Forelimb muscle (tissue), 1 donor: ENCODE data around the gene TRIM2. TPM values are rescaled to one million over a fixed set of nuclear protein-coding genes. Genes with fewer than 3 reads are reported as not detected.
A peak's percentile ranks its signal among the peaks of the same experiment; 100 is the strongest.

ENCODE experiments used
- DNase-seq: peaks from one replicate; pipeline ENCODE4 v3.0.0-alpha.2; 2013; ENCODE audit warnings: low read depth
- polyA plus RNA-seq: library from polyadenylated mRNA; unstranded; fragments of 120-200 nt; gene quantifications from one replicate; pipeline ENCODE4 v1.2.1, GENCODE V29; 2013; ENCODE audit not compliant: insufficient read length

TRIM2 gene
- polyA plus RNA-seq, 1 donor = 19.2 TPM

DNA sequence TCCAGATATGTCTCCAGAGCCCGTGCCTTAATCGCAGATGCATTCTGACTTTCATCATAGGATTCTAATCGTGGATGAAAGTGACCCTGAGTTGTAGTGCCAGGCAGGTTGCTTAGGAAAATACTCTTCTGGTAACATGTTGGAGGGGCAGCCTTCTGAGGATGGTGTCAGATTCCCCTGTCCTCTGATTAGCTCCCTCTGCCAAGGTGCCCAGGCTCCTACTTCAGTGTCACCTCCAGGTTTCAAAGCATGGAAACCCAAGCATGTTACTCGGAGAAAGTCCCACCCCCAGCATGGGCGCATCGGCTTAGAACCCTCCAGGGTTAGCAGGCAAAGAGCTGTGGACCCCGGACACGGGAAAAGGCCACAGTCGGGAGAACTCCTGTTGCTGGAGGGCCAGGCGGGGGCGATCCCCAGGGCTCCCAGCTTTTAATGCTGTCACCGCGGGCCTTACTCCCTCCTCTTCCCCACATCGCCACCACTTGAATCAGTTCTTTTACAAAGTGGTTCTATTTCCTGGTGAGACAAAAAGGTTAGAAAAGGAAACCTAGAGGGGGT lies 44.5 kb downstream of the TRIM2 start:
- DNase-seq = no peak

DNA sequence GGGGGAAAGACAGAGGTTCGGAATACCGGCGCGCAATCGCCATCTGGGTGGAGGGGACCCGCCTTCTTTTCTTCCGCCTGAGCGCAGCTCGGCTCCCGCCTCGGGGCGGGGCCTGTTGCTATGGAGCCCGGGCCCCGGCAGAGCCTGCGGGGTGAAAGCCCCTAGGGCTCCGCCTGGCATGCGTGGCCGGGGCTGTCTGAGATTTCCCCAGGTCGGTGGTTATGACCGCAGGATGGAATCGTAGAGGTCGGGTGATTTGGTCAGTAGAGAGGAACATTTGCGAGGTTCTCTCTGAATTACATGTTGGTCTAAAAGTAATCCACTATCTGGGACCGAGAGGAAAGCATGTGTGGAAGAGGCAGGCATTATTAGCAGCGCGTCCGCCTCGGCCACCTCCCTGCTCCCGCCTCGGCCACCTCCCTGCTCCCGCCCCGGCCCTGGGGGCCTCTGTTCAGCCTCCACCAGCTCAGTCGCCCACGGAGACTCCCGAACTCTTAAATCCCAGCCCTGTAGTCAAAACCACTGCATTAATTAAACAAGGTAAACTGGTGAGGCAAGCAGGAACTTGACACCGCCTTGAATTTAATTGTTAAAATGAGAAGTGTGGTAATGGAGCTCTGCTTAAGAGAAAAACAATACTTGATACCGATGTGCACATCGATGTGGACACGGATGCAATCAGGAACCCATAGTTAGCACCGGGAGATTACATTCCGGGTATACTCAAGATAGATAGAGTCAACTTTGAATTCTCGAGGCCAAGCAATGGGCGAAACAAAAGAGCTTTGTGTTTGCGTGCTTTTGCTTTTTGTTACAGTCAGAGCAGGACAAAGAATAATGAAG lies 45.2 kb downstream of the TRIM2 start:
- DNase-seq = peak; percentile 49

DNA sequence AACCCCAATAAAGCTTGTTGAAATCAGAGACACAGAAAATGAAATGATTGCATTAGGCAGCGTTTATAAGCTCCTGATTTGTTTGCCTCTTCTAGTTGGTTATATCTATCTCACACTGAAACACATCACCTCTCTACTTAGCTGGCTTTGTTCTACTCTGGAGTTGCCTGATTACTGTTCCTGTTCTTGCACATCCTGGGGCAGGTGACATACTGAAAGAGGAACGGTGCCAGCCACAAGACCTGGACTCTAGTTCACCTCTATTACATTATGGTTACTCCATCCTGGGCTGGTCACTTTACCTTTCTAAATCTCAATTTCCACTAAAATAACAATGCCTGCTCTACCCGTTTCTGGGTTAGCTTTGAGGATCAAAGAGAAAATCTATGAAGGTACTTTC lies 47.9 kb downstream of the TRIM2 start:
- DNase-seq = no peak

DNA sequence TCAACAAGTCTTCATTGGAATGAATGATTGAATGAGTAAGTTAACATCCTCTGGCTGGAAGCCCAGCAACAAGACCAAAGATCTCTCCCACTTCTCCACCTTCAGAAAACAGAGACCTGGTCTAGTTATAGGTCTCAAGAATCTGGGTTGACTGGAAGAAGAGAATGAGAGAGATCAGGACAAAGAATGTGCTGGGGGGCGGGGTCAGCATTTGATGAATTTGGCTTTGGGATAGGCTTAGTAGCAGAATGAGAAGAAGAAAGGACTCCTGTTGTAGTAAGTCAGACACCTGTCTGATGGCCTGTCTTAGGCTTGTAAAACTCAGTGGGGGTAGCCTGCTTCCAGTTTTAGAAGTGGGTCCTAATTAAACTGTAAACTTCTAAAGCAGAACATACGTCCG lies 51.0 kb downstream of the TRIM2 start:
- no peak for DNase-seq

DNA sequence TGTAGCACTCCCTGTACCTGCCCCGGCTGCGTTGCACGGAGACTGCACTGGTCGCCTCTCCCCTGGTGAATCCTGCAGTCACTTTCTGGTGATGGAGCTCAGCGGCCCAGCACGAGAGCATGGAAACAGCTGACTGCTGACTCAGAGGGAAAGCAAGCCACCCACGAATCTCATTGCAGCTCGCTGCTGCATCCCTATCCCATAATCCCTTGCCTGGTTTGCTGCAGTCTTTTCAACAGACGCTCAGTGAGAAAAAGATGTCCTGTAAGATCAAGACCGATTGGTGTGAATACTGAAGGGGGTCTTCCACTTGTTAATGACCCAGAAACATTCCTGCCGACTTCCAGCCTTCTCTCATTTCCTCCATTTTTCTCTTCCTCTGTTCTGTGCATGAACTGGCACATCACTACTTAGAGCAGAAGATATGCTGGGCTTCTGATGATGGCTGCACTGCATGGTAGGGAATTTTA lies 52.9 kb downstream of the TRIM2 start:
- no peak for DNase-seq

DNA sequence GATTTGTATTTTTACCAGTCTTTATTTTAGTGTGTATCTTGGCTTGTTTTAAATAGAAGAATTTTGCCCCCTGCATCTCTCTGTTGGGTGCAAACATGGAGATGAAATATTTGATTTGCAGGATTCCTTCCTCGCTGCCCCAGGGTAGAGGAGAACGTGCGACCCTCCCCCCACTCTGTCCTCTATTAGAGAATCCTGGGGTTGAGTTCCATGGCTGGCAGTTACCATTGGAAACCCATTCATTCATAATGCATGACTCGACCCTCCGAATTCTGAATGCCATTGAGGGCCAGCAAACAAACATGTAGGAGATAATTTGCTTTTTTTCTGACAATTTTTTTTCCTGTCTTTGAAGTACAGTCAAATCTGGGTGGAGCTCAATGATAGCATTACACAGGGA lies 53.7 kb downstream of the TRIM2 start:
- no peak for DNase-seq

DNA sequence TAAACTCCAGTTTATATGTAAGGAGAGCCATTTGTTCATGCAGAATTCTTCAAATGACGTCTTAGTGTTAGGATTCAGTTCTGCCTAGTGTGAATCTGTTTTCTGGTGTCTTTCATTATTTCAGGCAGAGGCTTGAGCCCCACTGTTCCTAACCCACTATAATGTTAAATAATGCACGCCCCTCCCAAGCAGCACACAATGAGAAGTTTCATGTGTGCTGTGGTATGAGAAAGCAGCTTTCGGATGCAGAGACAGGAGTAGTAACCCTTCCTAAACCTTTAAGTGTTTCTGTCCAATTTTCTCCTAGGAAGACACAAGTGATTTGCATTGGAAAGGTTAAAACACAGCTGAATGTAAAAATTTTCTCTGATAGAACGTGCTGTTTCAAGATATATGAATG lies 54.5 kb downstream of the TRIM2 start:
- DNase-seq = no peak

DNA sequence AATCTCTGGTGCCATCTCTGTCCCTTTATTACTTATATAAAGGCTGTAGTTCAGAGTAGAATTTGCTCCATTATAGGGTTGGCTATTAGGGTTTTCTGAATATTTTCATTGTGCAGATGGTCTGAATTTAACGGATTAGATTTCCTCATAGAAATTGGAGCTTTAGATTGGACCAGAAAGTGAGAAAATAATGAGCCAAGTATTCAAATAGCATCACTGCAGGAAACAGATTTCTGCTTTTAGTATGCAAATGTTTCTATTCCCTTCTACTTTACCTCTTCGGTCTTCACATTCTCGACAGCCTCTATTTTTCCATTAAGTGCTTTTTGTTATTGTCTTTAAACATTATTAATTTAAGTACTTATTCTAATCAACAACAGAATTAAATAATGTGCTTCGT lies 55.4 kb downstream of the TRIM2 start:
- DNase-seq = no peak

DNA sequence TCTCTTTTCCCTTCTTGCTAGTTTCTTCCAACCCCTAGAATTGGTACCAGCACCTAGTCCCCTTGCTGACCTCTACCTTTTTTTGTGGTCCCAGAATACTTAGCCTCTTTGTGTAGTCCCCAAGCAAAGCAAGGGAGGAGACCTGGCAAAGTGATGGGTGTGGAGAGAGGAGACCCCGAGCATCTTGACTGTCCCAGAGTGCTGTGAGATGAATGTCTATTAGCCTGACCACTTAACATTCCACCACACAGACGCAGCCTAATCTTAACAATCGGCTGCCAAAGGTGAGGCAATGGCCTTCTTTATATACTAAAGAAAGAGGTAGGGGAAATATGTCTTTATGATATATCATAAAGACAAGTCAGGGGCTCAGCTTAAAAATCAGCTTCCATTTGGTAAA lies 55.9 kb downstream of the TRIM2 start:
- no peak for DNase-seq

DNA sequence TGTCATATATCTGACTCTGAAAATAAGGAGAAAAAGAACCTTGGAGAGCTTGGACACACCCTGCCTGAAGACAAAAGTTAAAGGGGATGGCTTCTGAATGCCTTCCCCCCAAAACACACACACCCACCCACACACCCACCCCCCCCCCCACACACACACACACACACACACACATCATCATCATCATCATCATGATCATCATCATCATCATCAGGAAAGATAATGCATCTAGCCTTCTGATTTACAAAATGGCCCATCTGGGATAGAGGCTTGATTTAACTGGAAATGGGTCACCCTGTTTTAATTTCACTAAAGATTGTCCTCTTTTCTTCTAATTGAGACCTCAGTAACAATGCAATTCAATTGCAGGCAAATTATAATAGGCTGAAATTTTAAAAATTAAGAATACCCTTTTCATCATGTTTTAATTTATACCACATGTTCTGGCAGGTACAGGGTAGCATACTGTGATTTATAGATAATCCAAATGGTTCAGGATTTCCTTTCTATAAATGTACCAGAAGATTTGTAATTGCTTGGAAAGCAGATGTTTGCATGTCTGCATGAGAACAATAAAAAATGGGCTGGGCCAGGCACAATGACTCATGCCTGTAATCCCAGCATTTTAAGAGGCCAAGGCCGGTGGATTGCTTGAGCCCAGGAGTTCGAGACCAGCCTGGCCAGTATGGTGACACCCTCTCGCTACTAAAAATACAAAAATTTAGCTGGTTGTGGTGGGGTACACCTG lies 56.5 kb downstream of the TRIM2 start:
- peak; percentile 40 for DNase-seq

DNA sequence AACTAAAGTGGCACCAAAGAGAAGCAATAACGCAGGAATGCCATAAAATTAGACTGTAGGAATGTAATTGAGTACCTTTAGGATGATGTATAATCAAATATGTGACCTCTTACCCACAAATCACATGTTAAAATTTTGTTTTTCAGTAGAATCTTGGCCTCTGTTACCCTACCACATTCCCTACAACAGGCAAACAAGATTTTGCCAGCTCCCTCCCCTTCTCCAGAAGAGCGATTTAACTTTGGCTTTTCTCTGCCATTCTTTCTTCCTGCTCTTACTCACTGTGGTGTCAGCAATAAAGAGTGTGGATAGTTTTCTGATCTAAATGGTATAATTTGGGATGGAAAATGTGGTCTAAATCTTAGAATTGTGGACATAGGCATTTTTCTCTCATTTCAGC lies 57.2 kb downstream of the TRIM2 start:
- DNase-seq = no peak

DNA sequence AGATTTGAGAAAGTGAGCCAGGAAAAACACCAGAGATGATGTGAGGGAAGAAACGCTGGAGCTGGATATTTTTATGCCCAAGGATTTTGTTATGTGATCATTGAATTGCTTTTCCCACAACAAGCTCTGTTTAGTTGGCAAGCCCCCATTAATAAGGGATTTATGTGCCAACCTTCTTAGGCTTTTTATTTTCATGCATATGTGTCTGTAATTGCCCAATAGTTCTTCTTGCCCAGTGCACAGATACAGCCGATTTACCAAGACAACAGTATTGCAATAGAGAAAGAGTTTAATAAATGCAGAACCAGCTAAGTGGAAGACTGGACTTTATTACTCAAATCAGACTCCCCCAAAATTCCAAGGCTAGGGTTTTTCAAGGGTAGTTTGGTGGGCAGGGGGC lies 57.7 kb downstream of the TRIM2 start:
- DNase-seq = no peak

DNA sequence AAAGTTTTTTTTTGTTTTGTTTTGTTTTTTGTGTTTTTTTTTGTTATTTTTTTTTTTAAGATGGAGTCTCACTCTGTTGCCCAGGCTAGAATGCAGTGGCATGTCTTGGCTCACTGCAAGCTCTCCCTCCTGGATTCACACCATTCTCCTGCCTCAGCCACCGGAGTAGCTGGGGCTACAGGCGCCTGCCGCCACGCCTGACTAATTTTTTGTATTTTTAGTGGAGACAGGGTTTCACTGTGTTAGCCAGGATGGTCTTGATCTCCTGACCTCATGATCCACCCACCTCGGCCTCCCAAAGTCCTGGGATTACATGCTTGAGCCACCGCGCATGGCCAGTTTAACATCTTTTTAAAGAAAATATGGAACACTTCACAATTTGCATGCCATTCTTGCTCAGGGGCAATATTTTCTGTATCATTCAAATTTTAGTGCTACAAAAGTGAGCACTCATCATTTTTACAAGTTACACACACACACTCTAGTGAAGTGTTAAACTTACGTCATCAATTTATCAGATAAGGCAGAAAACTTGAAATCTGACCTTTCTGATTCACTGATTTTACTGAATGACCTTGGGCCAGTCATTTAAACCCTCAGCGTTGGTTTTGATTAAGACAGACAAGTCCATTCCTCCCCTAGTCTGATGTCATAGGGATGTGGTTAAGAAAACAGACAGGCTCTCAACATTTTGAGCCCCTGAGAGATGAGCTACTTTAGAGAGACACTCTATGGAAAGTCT lies 61.2 kb downstream of the TRIM2 start:
- DNase-seq = no peak

DNA sequence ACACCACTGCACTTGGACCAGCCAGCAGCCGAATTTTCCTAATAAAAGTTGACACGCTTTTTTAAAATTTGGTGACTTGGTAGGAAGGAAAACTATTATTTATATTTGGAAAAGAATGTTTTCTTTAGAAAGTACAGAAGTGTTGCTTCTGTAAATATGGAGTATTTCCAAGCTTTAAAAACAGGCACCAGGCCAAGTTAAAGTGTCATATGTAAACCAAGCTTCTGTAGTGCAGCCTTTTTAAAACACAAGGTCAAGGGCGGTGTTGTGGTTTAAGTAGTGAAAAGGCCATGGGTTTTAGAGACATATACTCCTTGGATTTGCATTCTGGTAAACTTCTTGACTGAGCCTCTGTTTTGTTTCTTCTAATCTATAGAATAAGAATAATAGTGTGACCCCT lies 62.7 kb downstream of the TRIM2 start:
- no peak for DNase-seq

DNA sequence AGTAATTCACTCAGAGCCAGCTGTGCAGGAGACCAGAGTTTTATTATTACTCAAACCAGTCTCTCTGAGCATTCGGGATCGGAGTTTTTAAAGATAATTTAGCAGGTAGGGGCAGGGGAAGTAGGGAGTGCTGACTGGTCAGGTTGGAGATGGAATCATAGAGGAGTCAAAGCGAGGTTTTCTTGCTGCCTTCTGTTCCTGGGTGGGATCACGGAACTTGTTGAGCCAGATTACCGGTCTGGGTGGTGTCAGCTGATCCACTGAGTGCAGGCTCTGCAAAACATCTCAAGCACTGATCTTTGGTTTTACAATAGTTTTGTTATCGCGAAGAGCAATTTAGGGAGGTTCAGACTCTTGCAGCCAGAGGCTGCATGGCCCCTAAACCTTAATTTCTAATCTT lies 63.6 kb downstream of the TRIM2 start:
- DNase-seq = no peak

DNA sequence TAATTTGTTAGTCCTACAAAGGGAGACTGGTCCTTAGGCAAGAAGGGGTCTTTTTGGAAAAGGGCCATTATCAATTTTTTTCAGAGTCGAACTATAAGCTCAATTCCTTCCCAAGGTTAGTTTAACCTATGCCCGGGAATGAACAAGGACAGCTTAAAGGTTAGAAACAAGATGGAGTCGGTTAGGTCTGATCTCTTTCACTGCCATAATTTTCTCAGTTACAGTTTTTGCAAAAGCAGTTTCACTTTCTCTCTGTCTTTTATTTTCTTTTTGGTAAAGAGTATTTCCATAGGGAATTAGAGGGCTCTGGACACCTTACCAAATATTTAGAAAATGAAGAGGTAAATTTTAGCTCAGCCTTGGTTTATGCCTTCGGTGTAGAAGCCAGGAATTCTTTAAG lies 64.1 kb downstream of the TRIM2 start:
- no peak for DNase-seq

DNA sequence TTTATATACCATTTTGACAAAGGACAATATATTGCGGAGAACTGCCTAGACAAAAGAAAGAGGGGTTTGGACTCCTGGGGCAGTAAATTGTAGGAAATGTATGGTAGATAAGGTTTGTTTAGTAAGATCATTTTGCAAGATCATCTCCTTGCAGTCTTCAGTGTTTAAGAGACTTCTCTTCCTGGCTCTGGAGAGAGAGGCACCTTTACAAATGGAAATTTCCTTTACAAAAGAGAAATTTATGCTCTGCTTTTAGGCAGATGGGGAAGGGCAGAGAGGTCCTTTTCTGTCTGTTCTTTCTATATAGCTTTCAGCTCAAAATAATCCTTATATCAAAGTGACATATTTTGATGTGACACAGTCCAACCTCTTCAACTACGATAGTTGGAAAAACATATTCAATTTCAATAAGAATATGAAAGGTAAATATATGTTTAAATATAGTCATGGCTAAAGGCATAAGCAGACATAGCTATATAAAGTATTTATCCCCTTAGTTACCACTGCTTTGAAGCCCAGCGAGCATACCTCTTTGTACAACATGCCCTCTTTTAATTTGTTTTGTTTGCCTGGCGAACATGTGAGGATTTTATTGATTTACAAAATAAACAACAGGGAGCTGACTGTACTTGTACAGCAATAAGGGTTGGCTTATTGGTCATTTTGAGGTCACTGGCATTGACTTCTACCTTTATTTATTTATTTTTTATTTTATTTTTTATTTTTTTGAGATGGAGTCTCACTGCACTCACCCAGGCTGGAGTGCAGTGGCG lies 65.2 kb downstream of the TRIM2 start:
- no peak for DNase-seq

DNA sequence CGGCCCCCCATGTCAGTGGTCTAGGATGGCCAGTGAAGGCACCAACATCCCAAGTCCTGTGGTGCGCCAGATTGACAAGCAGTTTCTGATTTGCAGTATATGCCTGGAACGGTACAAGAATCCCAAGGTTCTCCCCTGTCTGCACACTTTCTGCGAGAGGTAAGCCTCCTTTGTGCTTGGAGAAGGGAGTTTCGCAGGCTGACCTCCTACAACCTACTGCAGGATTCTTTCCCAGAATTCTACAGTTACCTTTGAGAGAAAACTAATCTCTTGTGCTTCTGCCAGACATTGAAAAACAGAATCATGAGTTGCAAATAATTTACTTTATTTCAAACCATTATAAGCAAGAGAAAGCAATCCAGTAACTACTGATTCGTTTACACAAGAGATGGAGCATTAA lies 66.1 kb downstream of the TRIM2 start:
- no peak for DNase-seq

DNA sequence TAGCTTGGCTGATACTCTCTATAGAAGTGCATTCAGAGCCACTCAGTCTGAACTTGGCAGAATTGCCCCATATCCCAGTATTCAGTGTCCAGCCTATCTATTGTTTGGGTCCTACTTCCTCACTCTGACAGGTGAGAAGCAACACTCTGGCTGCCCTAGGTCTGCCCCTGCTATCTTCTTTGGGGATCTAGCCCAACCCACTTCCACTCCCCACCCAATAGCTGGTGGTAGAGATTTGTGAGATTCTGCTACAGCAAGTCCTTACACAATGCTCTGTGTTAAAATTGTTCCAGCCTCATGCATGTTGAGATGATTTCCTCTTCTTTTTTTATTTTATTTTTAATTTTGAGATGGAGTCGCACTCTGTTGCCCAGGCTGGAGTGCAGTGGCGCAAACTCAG lies 67.6 kb downstream of the TRIM2 start:
- DNase-seq = no peak

DNA sequence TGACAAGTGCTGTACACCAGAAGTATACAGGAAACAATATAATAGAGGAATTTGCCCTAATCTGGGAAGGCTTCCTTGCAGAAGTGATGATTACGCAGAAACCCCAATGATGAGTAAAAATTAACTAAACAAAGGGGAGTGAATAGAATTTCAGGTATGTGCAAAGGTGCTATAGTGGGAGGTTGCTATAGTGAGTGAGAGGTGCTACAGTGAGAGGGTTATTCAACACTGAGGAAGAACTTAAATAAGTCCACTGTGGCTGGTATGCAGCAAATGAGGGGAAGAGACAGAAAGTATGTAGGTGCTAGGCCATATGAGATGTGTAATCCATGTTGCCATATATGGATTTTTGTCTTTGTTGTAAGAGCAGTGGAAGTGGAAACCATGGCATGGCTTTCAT lies 69.5 kb downstream of the TRIM2 start:
- DNase-seq = no peak

DNA sequence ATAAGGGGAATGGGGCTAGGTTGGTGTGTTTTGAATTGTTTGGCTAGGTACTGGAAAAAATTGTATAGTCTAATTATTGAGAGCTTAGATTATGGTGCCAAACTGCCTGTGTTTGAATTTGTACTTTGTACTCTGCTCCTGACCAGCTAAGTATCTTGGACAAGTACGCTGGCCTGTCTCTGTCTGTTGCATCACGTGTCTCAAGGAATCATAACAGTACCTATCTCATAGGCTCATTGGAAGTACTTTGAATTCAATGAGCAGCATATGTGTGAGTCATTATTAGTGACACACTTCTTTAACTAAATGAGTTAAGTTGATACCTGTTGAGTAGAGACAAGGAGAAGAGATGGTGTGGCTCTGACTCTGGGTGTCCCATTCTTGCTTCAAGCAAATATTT lies 70.7 kb downstream of the TRIM2 start:
- DNase-seq = no peak
